Glomerular endothelial cell (primary cell): ENCODE measurements around the gene ANKRD55. TPM values are rescaled to one million over a fixed set of nuclear protein-coding genes. Genes with fewer than 3 reads are reported as not detected.
"Not testable (repeated sequence)": the region's sequence is repeated elsewhere in the genome, so short reads cannot be mapped to it uniquely, and the experiment has no call there.

Experiments
- DNase-seq: peaks from one replicate; pipeline ENCODE4 v3.0.0-alpha.2; 2011; ENCODE audit warnings: low read depth, low spot score; ENCODE audit errors: extremely low read depth
- total RNA-seq: library from RNA; depleted of rRNA; stranded (reverse); fragments of >200 nt; gene quantifications from 2 replicates; pipeline ENCODE4 v1.2.3, GENCODE V29; 2015

The ANKRD55 gene
- total RNA-seq, 1 donor from 2014 or later, result 0.47 TPM

GRCh38 chr5:56083286-56083854, 149.8 kb downstream of the ANKRD55 start:
- DNase-seq, result no peak

DNA sequence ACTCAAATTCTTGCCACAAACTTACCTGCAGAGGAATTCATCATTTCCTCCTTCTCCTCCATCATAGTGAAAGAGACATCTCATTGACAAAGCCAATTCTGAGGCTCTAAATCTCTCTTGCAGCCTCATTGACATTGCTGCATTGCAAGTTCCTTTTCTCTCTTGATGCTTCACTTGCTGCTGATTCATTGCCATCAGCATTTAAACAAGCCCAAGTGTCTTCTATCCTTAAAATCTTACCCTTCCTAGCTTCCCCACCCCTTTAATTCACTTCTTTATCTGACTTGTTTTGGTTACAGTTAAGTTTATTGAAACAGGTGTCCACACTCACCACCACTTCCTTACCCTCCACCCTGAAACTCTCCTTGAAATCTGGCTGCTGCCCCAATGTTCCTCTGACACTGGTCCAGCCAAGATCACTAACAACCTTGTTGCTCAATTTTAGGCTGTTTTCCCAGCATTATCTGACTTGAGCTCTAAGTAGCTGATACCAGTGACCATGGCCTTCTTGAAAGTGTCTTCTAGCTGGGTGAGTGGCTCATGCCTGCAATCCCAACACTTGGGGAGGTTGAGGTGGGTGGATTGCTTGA, 152.0 kb downstream of the ANKRD55 start:
- not testable (repeated sequence) for DNase-seq

- DNase-seq, result no peak
Measured at GRCh38 chr5:56080375-56081052, 152.6 kb downstream of the ANKRD55 start.

DNA sequence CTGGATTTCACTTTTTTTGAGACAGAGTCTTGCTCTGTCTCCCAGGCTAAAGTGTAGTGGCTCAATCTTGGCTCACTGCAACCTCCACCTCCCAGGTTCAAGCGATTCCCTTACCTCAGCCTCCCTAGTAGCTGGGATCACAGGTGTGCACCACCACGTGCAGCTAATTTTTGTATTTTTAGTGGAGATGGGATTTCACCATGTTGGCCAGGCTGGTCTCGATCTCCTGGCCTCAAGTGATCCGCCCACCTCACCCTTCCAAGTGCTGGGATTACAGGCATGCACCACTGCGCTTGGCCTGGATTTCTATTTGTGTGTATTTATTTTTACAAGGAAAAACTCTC, 154.0 kb downstream of the ANKRD55 start:
- DNase-seq, result not testable (repeated sequence)

DNA sequence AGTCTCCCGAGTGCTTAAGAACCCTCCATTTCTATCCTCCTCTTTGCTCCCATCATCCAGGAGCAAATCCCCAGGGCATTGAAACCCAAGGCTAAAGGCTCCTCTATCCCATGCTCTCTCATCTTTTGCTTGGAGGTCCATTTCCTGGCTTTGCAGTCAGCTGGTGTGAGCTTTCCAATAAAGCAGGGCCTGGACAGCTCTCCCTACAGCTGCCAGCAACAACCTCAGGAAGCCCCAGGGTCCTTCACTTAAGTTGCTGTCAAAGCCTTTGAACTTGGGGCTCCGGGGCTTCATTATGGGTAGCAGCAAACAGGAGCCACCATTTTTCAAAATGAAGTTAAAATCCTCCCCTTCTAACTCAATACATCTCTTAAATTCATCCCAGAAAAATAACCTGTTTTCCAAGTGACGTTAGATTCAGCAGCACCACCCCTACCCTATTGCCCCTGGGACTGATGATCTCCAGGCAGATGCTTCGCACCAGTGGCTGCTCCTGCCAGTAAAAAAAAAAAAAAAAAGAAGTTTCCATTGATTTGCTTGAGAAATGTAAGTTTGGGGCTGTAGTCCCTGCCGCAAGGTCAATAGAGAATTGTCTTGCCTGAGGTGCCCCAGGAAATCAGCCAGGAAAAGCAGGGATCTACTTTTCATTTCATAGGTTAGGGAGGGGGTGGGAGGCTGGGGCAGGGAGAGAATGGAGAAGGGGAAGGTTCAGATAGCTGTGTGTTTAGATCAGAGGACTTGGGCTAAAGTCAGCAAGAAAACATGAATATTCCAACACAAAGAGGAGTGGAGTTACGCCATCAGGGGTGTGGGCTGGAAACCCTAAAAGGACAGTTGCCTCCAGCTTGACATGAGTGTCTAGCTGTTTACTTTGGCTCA, 154.6 kb downstream of the ANKRD55 start:
- DNase-seq, result no peak

GRCh38 chr5:56077796-56078233, 155.3 kb downstream of the ANKRD55 start:
- DNase-seq, result no peak

- DNase-seq, result no peak
Measured at GRCh38 chr5:56076486-56076885, 156.6 kb downstream of the ANKRD55 start.

- DNase-seq, result no peak
Measured at GRCh38 chr5:56075361-56075760, 157.8 kb downstream of the ANKRD55 start.

- no peak for DNase-seq
Measured at GRCh38 chr5:56072863-56073766, 160.0 kb downstream of the ANKRD55 start.

GRCh38 chr5:56071470-56071869, 161.7 kb downstream of the ANKRD55 start:
- DNase-seq, result no peak

DNA sequence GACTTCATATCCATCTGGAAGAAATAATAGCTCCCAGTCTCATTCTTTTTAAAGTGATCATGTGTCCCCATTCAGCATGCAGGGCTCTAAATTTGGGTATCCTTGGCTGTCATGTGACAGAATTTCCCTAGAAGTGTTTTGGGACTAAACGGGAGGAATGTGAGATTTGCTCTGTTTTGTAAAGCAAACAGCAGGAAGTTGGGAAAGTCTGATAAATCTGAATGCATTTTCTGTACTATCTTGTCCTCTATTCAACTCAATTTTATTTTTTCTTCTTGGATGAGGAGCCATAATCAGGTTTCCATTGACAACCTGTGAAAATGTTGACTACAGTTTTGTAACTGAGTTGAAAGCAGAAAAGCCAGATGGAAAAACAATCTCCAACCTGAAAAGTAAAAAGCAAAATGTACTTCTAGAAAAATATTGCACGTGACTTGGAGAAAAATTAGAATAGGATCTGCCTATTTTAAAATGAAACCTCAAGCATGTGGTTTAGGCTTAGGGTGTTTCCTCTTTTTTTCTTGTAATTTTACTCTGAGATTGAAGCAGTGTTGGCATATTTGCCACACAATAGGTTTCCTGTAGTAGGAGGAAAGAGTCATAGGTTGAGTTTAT, 162.2 kb downstream of the ANKRD55 start:
- DNase-seq, result no peak

DNA sequence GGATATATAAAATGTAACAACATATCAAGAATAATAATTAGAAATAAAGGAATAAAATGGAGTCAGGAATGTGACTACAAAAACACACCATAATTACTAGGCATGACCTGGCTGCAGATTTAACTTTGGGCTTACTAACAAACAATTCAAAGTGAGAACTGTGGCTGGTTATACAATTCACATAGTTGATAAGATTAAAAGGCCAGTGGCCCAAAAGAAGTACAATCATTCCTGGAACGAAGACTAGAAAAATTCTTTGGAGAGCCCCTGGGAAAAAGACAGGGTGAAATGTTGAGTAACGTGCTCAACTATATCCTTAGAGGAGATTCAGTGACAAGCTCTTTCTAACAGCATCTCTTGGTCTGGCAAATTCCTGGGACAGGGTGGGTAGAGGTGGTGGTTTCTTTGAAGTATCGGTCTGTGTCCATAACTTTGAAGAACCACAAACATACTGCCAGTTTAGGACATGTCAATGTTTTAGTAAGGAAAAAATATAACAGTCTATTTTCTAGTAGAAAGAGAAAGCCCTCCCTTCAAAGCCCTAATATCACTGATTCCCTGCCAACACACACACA, 163.4 kb downstream of the ANKRD55 start:
- DNase-seq, result no peak

DNA sequence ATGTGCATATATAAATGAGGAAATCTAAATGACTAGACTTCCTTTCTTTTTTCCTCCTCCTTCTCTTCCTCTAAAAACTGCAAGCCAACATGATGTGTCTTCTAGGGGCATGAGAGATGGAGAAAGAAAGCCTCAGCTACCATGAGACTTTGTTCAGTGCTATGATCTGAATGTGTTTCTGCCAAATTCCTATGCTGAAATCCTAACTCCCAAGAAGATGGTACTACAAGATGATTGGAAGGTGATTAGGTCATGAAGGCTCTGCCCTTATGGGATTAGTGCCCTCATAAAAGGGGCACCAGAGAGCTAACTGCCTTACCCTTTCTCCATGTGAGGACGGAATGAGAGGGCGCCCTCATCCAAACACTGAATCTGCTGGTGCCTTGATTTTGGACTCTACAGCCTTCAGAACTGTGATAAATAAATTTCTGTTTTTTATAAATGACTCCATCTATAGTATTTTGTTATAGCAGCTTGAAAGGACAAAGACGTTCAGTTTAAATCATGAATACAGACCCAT, 166.1 kb downstream of the ANKRD55 start:
- no peak for DNase-seq

GRCh38 chr5:56064984-56065383, 168.1 kb downstream of the ANKRD55 start:
- DNase-seq, result no peak

GRCh38 chr5:56060276-56061110, 172.6 kb downstream of the ANKRD55 start:
- no peak for DNase-seq

- no peak for DNase-seq
Measured at GRCh38 chr5:56059854-56060253, 173.3 kb downstream of the ANKRD55 start.

DNA sequence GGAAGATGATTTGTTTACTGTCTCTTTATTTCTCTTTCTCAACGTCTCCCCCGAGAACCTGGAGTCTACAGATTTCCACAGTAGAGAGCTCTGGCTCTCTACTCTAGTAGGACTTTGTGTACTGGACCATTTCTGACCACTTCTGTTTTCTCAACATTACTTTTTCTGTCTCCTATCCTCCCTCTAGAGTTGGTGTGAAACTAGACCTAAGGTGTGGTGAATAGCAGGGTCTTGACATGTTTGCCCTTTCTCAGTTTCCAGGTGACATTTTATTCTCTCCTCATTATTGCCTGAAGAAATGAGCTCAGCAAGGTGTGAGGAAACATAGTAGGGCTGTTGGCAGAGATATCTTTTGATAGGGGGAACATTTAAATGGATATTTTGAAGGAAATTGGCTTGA, 176.3 kb downstream of the ANKRD55 start:
- no peak for DNase-seq

GRCh38 chr5:56055859-56056258, 177.3 kb downstream of the ANKRD55 start:
- DNase-seq, result no peak
